Common myeloid progenitor, CD34-positive (primary cell): ENCODE results near the gene INHBE.
"Not testable (repeated sequence)": the region's sequence is repeated elsewhere in the genome, so short reads cannot be mapped to it uniquely, and the experiment has no call there.

Experiments used
- CTCF ChIA-PET: fragments of 350-600 bp; sonication (Branson Sonifier 250); formaldehyde crosslinking; loops from one replicate; lab custom pipeline; 2021; ENCODE audit warnings: antibody characterized with exemption; lab: Charles Lee
- POLR2A ChIA-PET: fragments of 350-600 bp; sonication (Branson Sonifier 250); formaldehyde crosslinking; loops from one replicate; lab custom pipeline; 2021; ENCODE audit warnings: antibody characterized with exemption; lab: Charles Lee
- DNase-seq, 3 donors: peaks; one replicate each; pipeline versions ENCODE4 v3.0.0 to v3.0.0-alpha.2; 2013
- H3K27ac ChIP-seq, 2 experiments: 1 replicate in 1 of 2; 2 replicates in 1 of 2; pipeline ENCODE4 v1.7.0; 2013; ENCODE audit warnings: inconsistent platforms in 2 of 2, low read length in 2 of 2, mild to moderate bottlenecking in 2 of 2, low read depth in 1 of 2, moderate library complexity in 1 of 2; ENCODE audit not compliant: severe bottlenecking in 2 of 2, insufficient read depth in 1 of 2, poor library complexity in 1 of 2
- H3K27me3 ChIP-seq, 5 experiments: replicated peaks in 2 of 5; 1 replicate in 3 of 5; 2 replicates in 2 of 5; pipeline versions ENCODE4 v1.6.1 to v1.7.0; 2013; ENCODE audit warnings: low read length in 4 of 5, mild to moderate bottlenecking in 2 of 5, moderate library complexity in 2 of 5, inconsistent platforms in 1 of 5; ENCODE audit not compliant: insufficient read depth in 5 of 5, control insufficient read depth in 4 of 5
- H3K36me3 ChIP-seq, 4 experiments: 1 replicate in 2 of 4; 2 replicates in 2 of 4; pipeline versions ENCODE4 v1.6.1 to v1.7.0; 2013; ENCODE audit warnings: low read length in 3 of 4, control low read depth in 1 of 4, mild to moderate bottlenecking in 1 of 4; ENCODE audit not compliant: control insufficient read depth in 4 of 4, insufficient read depth in 4 of 4
- H3K4me1 ChIP-seq, 4 experiments: 1 replicate in 3 of 4; 2 replicates in 1 of 4; pipeline versions ENCODE4 v1.6.1 to v1.7.1; 2013; ENCODE audit warnings: low read length in 3 of 4, mild to moderate bottlenecking in 3 of 4, control low read depth in 1 of 4, inconsistent platforms in 1 of 4, moderate library complexity in 1 of 4; ENCODE audit not compliant: control insufficient read depth in 4 of 4, insufficient read depth in 4 of 4; ENCODE audit errors: control extremely low read depth in 1 of 4
- H3K4me3 ChIP-seq, 7 experiments: 1 replicate in 4 of 7; 2 replicates in 3 of 7; pipeline versions ENCODE4 v1.5.1 to v1.7.0; 2013; ENCODE audit warnings: mild to moderate bottlenecking in 7 of 7, low read length in 6 of 7, moderate library complexity in 6 of 7, inconsistent platforms in 2 of 7, low read depth in 2 of 7, control low read depth in 1 of 7; ENCODE audit not compliant: insufficient read depth in 4 of 7, control insufficient read depth in 1 of 7; ENCODE audit errors: extremely low read depth in 1 of 7
- H3K9me3 ChIP-seq, 5 experiments: 1 replicate in 4 of 5; 2 replicates in 1 of 5; pipeline versions ENCODE4 v1.6.1 to v1.7.1; 2013; ENCODE audit warnings: low read length in 4 of 5, mild to moderate bottlenecking in 2 of 5, inconsistent platforms in 1 of 5, low read depth in 1 of 5, moderate library complexity in 1 of 5; ENCODE audit not compliant: control insufficient read depth in 4 of 5, insufficient read depth in 2 of 5; ENCODE audit errors: control extremely low read depth in 1 of 5
- WGBS: methylation state at CpG from one replicate; pipeline ENCODE4 v1.1.5; 2013; ENCODE audit not compliant: insufficient coverage; 5-methylcytosine and 5-hydroxymethylcytosine counted together

Gene INHBE

DNA sequence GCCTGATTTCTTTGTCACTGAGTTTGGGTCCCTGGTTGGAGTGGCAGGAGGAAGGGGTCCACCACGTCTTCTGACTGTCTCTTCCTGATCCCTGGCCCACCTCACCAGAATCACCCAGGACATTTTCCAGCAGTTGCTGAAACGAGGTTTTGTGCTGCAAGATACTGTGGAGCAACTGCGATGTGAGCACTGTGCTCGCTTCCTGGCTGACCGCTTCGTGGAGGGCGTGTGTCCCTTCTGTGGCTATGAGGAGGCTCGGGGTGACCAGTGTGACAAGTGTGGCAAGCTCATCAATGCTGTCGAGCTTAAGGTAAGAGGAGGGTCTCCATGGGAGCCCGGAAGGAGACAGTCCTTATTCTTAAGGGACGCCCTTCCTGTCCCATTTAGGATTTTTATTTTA, 45.1 kb downstream of the INHBE start:
- Histone ChIP-seq H3K27ac (no peak overlapping the region), H3K36me3 (peaks cover 24 to 82% (median 55%) of the 10 kb centered on the region in 4 experiments), H3K27me3 (no peaks in the 10 kb centered on the region), H3K4me1 (no peaks in the 10 kb centered on the region), H3K9me3 (no peaks in the 10 kb centered on the region), H3K4me3 (no peak overlapping the region)
- ChIA-PET CTCF (interaction anchor here (1.3 to 1.6 kb wide), 4 partner anchors 25 to 47 kb away, joined by 3 to 4 read pairs (median 3); no protein-coding TSS in a partner anchor), POLR2A (no interaction called here)
- 96% methylated on average over 10 of the region's 11 CpGs for WGBS
- DNase-seq: no peak

DNA sequence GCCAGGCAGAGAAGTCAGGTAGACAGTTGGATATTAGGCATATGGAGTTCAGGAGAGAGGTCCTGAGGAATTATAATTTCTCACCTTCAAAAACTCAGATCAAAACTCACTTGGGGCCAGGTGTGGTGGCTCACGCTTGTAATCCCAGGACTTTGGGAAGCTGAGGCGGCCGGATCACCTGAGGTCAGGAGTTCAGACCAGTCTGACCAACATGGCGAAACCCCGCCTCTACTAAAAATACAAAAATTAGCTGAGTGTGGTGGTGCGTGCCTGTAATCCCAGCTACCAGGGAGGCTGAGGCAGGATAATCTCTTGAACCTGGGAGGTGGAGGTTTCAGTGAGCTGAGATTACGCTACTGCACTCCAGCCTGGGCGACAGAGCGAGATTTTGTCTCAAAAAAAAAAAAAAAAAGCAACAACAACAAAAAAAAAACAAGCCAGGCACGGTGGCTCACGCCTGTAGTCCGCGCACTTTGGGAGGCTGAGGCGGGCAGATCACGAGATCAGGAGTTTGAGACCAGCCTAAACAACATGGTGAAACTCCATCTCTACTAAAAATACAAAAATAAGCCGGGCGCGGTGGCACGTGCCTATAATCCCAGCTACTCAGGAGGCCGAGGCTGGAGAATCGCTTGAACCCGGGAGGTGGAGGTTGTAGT, 47.3 kb downstream of the INHBE start:
- not testable (repeated sequence) for H3K4me1 ChIP-seq, H3K27ac ChIP-seq, H3K9me3 ChIP-seq, H3K27me3 ChIP-seq, H3K4me3 ChIP-seq, DNase-seq
- WGBS: 98% methylated on average over 10 of the region's 22 CpGs
- POLR2A ChIA-PET: interaction anchor here (0.5 to 3.2 kb wide), 2 partner anchors 13 to 15 kb away, joined by 4 to 11 read pairs; no protein-coding TSS in a partner anchor
- CTCF ChIA-PET: interaction anchor here (1.0 to 1.4 kb wide), 3 partner anchors 7 to 16 kb away, joined by 3 to 5 read pairs (median 4); no protein-coding TSS in a partner anchor
- peaks cover 24 to 80% (median 55%) of the 10 kb centered on the region in 4 experiments for H3K36me3 ChIP-seq

DNA sequence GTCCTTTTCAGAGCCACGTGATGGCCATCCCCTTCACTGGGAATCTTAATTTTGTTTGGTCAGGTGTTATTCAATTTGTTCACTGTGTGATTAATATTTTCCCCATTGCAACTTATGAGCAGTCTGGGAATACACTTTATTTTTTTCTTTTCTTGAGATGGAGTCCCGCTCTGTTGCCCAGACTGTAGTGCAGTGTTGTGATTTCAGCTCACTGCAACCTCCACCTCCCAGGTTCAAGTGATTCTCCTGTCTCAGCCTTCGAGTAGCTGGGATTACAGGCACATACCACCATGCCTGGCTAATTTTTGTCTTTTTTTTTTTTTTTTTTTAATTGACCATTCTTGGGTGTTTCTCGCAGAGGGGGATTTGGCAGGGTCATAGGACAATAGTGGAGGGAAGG, 51.4 kb downstream of the INHBE start:
- not testable (repeated sequence) for H3K4me3 ChIP-seq, H3K27ac ChIP-seq, DNase-seq, H3K27me3 ChIP-seq, H3K9me3 ChIP-seq, H3K4me1 ChIP-seq
- 100% methylated on average over 1 of the region's 4 CpGs for WGBS
- ChIA-PET CTCF (interaction anchor here (0.7 kb wide), 1 partner anchor 8 kb away, joined by 4 read pairs; no protein-coding TSS in a partner anchor), POLR2A (interaction anchor here (0.9 kb wide), 1 partner anchor 9 kb away, joined by 4 read pairs; no protein-coding TSS in a partner anchor)
- peaks cover 8 to 64% (median 37%) of the 10 kb centered on the region in 4 experiments for H3K36me3 ChIP-seq
